GM10248 (cell line): ENCODE data around the gene QPCTL.

ENCODE experiments used
- CTCF ChIA-PET: fragments of 300-600 bp; sonication (Branson Sonifier 250); formaldehyde crosslinking; extraction: SDS; loops from one replicate; lab custom pipeline; 2021; ENCODE audit warnings: antibody characterized with exemption; lab: Yijun Ruan, JAX
- POLR2A ChIA-PET: fragments of 350-650 bp; sonication (Branson Sonifier 250); formaldehyde crosslinking; extraction: SDS; loops from one replicate; lab custom pipeline; 2020; ENCODE audit warnings: antibody characterized with exemption; lab: Yijun Ruan, JAX
- DNase-seq: peaks from one replicate; pipeline ENCODE4 v3.0.0; 2012; ENCODE audit errors: extremely low spot score
- TF ChIP-seq, protein P1 (sequence below): IDR thresholded peaks from 2 replicates; pipeline ENCODE4 v1.5.1; 2012; ENCODE audit warnings: mild to moderate bottlenecking, low read depth; ENCODE audit errors: extremely low read depth, missing control alignments, control extremely low read depth

The QPCTL gene

DNA sequence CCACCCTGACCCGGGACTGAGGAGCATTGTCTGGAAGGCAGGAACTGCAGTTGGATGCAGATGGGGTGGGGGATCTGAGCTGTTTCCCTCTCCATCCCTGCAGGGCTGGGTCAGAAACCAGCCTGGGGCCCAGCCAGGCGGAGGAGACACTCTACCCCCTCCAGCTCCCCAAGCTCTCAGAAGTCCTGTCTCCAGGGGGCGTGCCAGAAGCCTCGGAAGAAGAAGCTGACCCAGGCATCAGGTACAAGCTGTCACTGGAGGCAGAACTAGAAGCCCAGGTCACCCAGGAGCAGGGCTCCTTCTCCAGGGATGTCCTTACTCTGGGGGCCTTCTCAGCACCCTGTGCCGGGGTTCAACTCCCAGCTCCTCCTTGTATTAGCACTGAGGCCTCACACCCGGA, 61.1 kb downstream of the QPCTL start:
- TF ChIP-seq, protein P1, sequence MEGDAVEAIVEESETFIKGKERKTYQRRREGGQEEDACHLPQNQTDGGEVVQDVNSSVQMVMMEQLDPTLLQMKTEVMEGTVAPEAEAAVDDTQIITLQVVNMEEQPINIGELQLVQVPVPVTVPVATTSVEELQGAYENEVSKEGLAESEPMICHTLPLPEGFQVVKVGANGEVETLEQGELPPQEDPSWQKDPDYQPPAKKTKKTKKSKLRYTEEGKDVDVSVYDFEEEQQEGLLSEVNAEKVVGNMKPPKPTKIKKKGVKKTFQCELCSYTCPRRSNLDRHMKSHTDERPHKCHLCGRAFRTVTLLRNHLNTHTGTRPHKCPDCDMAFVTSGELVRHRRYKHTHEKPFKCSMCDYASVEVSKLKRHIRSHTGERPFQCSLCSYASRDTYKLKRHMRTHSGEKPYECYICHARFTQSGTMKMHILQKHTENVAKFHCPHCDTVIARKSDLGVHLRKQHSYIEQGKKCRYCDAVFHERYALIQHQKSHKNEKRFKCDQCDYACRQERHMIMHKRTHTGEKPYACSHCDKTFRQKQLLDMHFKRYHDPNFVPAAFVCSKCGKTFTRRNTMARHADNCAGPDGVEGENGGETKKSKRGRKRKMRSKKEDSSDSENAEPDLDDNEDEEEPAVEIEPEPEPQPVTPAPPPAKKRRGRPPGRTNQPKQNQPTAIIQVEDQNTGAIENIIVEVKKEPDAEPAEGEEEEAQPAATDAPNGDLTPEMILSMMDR, result peak; percentile 19
- ChIA-PET POLR2A (no interaction called here), CTCF (interaction anchor here (1.0 to 4.5 kb wide), 4 partner anchors 15 to 63 kb away, joined by 3 to 30 read pairs (median 4); partner anchors contain the start of gene SIX5)

More for the DNA sequence above, 61.1 kb downstream of the QPCTL start:
- DNase-seq, result no peak
